OCI-LY7 (cell line): ENCODE results near the gene ART4.

Experiments used
- EZH2phosphoT487 ChIP-seq: fragments of 200-600 bp; sonication (generic); IDR thresholded peaks from 2 replicates; pipeline ENCODE4 v1.6.1; 2018; ENCODE audit warnings: low read depth, borderline replicate concordance, mild to moderate bottlenecking, mixed run types, antibody characterized with exemption, low read length, moderate library complexity, mixed read lengths
- TF ChIP-seq, protein P1 (sequence below): fragments of 200-600 bp; sonication (generic); conservative IDR thresholded peaks from 2 replicates; pipeline ENCODE4 v1.5.1; 2014; ENCODE audit warnings: mild to moderate bottlenecking, antibody characterized with exemption, low read length, moderate library complexity, mixed read lengths

DNA sequence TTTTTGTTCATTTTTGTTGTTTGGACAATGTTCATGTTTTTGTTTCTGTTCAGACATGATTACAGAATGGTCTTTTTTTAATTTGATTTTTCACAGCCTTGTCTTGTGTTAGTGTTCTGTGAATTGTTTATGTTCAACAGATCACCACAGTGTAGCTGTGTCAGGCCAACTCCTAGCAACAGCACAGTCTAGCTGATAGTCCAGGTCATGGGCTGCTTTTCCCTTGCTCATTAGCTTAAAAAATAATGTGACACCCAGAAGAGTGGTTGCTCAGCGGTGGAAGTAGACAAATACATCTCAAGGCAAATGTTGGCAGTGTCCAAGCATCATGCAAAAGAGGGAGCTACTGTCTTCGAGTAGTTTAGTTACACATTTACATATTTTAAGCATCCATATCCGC is 62.5 kb downstream of the ART4 start:
- TF ChIP-seq, protein P1, sequence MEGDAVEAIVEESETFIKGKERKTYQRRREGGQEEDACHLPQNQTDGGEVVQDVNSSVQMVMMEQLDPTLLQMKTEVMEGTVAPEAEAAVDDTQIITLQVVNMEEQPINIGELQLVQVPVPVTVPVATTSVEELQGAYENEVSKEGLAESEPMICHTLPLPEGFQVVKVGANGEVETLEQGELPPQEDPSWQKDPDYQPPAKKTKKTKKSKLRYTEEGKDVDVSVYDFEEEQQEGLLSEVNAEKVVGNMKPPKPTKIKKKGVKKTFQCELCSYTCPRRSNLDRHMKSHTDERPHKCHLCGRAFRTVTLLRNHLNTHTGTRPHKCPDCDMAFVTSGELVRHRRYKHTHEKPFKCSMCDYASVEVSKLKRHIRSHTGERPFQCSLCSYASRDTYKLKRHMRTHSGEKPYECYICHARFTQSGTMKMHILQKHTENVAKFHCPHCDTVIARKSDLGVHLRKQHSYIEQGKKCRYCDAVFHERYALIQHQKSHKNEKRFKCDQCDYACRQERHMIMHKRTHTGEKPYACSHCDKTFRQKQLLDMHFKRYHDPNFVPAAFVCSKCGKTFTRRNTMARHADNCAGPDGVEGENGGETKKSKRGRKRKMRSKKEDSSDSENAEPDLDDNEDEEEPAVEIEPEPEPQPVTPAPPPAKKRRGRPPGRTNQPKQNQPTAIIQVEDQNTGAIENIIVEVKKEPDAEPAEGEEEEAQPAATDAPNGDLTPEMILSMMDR: no peak
- no peak for TF ChIP-seq EZH2phosphoT487
